ENCODE data around the gene PMF1.
"Not testable (repeated sequence)": the region's sequence is repeated elsewhere in the genome, so short reads cannot be mapped to it uniquely, and the experiment has no call there.

Gene PMF1, protein sequence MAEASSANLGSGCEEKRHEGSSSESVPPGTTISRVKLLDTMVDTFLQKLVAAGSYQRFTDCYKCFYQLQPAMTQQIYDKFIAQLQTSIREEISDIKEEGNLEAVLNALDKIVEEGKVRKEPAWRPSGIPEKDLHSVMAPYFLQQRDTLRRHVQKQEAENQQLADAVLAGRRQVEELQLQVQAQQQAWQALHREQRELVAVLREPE

DNA sequence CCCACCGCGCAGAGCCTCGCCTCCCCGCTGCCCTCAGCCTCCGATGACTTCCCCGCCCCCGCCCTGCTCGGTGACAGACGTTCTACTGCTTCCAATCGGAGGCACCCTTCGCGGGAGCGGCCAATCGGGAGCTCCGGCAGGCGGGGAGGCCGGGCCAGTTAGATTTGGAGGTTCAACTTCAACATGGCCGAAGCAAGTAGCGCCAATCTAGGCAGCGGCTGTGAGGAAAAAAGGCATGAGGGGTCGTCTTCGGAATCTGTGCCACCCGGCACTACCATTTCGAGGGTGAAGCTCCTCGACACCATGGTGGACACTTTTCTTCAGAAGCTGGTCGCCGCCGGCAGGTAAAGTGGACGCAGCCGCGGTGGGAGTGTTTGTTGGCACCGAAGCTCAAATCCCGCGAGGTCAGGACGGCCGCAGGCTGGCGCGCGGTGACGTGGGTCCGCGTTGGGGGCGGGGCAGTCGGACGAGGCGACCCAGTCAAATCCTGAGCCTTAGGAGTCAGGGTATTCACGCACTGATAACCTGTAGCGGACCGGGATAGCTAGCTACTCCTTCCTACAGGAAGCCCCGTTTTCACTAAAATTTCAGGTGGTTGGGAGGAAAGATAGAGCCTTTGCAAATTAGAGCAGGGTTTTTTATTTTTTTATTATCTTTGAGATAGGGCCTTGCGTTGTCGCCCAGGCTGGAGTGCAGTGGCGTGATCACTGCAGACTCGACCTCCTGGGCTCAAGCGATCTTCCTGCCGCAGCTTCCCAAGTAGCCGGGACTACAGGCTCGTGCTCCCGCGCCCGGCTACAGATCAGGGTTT, at the start of gene PMF1:
Gene PMF1, plus strand, starts transcription at position 175 of the 811 bp plus-strand sequence. Its CDS starts 9 bp downstream, at position 184.
- DNase-seq (ENCODE audit: low read depth): peak; percentile 94

DNA sequence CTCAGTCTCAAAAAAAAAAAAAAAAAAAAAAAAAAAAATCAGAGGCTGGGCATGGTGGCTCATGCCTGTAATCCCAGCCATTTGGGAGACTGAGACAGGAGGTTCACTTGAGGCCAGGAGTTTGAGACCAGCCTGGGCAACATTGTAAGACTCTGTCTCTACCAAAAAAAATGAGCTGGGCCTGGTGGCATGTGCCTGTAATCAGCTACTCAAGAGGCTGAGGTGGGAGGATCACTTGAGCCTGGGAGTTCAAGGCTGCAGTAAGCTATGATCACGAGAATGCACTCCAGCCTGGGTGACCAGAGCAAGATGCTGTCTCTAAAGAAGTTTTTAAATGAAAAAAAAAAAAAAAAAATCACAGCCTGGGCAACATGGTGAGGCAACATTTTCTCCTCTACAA, 49.1 kb upstream of the PMF1 start:
- DNase-seq (ENCODE audit: low read depth): no peak

DNA sequence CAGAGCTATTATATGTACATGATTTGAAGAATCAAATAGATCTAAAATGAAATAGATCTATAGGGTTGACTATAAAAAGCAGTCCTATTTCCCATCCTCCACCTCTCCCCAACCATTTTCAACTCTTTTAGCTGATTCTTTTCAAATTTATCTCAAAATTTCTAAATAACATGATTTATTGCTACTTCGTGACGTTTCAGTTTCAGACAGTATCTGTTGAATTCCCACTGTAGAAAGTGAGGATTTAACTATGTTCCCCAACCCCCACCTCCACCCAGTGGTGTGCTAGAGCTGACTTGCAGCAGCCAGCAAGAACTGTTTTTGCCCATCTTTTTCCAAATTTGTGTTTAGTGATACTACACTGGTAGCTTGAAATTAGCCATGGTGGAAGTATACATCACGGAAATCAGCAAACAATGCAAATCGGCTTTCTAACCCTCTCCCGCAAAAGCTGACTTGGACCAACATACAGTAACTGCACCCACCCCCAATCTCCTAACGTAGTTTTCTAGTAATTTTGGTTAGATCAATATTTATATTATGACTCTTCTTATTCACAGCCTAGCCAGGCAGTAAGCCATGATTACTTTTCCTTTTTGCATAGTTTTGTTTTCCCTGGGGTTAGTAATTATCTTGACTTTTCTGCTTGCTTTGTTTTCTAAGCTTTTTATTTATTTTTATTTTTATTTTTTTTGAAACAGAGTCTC, 48.5 kb upstream of the PMF1 start:
- no peak for DNase-seq (ENCODE audit: low read depth)

DNA sequence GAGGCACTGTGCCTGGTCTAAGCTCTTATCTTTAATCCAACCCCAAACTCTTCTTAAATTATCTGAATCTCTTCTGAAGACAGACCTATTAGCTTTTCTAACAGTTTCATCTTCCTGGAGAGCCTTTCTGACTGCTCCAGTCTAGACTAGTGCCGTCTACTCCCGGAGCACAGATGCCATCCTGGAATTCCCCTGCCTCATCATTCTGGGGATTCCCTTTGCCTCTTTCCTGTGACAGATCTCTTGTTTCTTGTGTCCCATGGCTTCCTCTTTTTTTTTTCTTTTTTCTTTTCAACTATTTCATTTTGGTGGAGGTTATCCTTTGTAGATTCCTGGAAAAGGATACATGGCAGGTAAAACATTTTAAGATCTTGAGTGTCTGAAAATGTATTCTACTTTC, 47.7 kb upstream of the PMF1 start:
- no peak for DNase-seq (ENCODE audit: low read depth)

DNA sequence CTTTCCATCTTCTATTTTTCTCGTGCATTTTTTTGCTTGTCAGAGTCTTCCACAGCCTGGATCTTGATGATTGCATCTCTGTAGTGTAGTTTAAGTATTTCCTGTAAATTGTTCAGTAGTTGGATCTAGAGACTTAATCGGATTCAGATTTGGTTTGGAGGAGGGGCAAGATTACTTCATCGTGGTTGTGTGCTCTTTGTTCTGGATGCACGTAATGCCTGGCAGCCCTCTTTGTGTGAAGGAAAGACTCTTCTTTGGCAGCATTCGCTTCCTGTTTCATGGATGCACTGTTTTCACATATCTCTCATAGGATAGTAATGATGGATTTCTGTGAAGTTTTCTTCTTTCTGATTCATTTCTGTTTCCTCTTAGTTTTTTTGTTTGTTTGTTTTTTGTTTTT, 45.3 kb upstream of the PMF1 start:
- no peak for DNase-seq (ENCODE audit: low read depth)

DNA sequence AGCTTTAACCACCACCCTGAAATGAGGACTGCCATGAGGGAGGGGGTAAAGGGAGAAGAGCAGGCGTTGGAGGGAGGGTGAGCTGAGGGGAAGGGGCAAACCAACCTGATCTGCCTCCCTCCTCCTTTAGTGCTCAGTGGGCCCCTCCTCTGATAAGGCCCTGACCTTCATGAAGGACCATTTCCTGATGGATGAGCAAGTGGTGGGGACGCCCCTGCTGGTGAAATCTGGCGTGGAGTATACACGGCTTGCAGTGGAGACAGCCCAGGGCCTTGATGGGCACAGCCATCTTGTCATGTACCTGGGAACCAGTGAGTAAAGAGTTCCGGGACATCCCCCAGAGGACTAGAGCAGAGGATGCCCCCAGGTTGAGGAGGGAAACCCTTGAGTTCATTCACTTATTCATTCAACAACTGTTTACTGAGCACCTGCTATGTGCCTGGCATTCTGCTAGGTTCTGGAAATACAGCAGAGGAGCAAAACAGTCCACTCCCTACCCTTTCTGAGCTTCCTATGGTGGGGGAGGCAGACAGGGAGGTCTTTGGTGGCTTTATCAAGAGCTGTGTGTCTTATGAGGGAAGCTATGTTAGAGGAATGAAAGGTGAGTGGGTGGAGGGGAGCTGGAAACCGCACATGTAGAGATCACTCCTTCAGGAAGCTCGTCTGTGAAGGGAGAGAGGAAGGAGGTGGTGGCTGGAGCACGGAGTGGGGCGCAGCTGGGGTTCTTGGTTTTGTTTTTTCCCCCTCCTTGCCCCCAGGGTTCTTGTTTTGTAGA, 39.9 kb upstream of the PMF1 start:
- DNase-seq (ENCODE audit: low read depth): no peak

DNA sequence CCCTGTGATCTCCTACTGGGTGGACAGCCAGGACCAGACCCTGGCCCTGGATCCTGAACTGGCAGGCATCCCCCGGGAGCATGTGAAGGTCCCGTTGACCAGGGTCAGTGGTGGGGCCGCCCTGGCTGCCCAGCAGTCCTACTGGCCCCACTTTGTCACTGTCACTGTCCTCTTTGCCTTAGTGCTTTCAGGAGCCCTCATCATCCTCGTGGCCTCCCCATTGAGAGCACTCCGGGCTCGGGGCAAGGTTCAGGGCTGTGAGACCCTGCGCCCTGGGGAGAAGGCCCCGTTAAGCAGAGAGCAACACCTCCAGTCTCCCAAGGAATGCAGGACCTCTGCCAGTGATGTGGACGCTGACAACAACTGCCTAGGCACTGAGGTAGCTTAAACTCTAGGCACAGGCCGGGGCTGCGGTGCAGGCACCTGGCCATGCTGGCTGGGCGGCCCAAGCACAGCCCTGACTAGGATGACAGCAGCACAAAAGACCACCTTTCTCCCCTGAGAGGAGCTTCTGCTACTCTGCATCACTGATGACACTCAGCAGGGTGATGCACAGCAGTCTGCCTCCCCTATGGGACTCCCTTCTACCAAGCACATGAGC, 36.1 kb upstream of the PMF1 start:
- DNase-seq (ENCODE audit: low read depth): no peak

DNA sequence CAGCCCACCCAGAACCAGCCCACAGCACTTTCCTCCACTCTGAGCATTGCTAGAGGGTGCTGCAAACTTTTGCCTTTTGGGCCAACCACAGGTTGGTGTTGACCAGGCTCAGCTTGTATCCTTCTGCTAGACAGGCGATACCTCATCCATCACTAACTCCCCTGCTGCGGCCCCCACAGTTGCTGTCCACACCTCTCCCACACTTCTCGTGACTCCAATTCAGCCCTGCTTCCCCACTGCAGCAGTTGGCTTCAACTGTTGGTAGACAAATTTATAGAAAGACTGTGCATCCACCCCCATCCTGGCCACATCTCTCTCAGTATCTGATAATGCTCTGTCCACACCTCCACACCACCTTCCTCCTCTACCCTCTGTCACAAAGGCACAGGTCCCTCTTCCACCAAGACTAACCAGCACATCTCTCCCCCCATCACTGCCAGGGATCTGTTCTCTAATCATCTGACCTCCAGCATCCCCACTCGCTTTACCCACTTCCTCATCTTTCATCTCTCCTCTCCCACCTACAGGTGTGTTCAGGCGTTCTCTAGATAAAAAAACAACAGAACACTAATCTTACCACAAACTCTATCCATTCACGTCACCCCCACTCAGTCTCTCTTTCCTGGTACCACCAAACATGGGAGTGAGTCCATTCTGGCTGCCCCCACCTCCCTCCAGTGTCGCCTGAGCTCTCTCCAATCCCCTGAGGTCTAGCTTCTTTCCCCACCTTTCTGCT, 34.7 kb upstream of the PMF1 start:
- DNase-seq (ENCODE audit: low read depth): no peak

DNA sequence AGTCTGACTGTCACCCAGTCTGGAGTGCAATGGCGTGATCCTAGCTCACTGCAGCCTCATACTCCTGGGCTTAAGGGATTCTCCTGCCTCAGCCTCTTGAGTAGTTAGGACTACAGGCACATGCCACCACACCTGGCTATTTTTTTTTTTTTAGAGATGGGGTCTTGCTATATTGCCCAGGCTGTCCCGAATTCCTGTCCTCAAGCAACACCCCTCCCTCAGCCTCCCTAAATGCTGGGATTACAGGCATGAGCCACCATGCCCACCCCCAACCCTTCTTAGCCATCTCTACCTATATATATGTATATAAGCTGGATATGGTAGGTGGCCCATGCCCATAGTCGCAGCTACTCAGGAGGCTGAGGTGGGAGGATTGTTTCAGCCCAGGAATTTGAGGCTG, 32.3 kb upstream of the PMF1 start:
- no peak for DNase-seq (ENCODE audit: low read depth)

DNA sequence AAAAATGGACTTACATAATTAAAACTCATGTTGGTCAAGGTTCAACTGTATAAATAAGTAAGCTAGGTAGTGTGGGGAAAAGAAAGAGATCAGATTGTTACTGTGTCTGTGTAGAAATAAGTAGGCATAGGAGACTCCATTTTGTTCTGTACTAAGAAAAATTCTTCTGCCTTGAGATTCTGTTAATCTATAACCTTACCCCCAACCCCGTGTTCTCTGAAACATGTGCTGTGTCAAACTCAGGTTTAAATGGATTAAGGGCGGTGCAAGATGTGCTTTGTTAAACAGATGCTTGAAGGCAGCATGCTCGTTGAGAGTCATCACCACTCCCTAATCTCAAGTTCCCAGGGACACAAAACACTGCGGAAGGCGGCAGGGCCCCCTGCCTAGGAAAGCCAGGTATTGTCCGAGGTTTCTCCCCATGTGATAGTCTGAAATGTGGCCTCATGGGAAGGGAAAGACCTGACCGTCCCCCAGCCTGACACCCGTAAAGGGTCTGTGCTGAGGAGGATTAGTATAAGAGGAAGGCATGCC, 31.3 kb upstream of the PMF1 start:
- not testable (repeated sequence) for DNase-seq (ENCODE audit: low read depth)

DNA sequence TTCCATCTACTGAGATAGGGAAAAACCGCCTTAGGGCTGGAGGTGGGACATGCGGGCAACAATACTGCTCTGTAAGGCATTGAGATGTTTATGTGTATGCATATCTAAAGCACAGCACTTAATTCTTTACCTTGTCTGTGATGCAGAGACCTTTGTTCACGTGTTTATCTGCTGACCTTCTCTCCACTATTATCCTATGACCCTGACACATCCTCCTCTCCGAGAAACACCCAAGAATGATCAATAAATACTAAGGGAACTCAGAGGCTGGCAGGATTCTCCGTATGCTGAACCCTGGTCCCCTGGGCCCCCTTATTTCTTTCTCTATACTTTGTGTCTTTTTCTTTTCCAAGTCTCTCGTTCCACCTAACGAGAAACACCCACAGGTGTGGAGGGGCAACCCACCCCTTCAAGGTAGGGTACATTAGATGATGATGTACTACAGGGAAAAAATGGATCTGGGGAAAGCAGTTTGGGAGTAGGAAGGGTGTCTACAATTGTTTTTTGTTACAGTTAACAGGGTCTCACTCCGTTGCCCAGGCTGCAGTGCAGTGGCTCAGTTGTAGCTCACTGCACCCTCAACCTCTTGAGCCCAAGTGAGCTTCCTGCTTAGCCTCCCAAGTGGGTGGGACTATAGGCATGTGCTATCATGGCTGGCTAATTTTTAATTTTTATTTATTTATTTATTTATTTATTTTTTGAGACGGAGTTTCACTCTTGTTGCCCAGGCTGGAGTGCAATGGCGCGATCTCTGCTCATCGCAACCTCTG, 30.6 kb upstream of the PMF1 start:
- DNase-seq (ENCODE audit: low read depth): not testable (repeated sequence)

DNA sequence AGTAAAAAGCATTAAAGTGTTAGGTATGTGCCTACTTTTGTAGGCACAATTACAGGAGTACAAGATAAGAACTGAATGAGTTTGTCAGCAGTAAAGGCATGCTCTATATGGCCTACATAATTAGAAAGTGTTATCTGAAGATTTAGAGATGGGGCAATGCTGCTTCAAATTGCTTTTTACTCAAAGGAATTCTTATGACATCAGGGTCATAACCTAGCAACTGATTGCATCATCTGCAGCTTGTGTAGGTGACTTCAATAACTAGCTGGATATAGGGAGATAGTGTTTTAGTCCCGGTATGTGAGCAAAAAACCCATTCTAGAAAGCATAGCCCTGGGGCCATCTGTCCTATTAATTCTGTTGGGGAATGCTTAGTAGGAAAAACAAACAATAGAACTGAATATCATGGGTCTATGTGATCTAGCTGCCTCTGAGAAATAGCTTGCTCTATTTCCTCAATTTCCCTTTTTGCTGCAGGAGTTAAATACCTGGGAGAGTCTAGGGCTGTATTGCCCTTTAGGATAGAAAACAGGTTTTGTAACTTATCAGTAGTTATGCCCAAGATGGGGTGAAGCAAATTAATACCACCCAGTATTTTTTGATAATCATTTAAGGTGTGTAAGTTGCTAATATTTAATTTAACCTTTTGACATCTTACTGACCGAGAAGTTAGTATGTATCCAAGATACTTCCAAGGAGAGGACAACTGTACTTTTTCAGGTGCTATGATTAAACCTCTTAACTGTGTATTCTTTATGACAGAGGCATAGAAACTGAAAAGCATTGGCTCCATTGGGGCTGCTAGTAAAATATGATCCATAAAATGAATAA, 26.2 kb upstream of the PMF1 start:
- DNase-seq (ENCODE audit: low read depth): not testable (repeated sequence)

DNA sequence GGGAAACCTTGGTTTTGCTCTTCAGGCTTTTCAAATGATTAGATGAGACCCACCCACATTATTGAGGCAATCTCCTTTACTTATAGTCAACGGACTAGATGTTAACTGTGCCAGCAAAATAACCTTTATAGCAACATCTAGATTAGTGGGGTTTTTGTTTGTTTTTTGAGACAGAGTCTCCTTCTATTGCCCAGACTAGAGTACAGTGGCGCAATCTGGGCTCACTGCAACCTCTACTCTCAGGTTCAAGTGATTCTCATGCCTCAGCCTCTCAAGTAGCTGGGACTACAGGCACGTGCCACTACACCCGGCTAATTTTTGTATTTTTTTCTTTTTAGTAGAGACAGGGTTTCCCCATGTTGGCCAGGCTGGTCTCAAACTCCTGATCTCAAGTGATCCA, 22.5 kb upstream of the PMF1 start:
- not testable (repeated sequence) for DNase-seq (ENCODE audit: low read depth)

DNA sequence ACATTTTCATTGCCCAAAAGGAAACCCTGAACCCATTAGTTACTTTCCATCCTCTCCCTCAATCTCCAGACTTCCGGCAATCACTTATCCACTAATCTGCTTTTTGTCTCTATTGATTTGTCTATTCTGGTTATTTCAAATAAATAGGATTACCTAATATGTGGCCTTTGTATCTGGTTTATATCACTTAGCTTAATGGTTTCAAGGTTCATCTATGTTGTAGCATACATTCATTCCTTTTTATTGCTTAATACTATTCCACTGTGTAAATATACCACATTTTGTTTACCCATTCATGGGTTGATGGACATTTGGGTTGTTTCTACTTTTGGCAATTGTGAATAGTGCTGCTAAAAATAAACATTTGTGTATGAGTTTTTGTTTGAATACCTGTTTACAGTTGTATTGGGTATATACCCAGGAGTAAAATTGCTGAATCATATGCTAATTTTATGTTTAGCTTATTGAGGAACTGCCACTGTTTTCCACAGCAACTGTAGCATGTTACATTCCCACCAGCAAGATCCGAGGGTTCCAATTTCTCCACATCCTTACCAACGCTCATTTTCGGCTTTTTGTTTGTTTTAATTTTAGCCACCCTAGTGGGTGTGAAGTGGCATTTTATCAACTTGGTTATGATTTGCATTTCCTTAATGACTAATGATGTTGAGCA, 21.4 kb upstream of the PMF1 start:
- no peak for DNase-seq (ENCODE audit: low read depth)

DNA sequence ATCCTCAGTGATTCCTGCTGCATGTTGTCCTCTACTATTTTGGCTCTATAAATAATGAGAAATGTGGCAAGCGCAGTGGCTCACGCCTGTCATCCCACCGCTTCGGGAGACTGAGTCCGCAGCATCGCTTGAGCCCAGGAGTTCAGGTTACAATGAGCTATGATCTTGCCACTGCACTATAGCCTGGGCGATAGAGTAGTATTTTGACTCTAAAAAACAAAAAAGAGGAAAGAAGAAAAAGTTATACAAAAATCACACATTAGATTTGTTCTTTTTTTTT, 19.7 kb upstream of the PMF1 start:
- no peak for DNase-seq (ENCODE audit: low read depth)

DNA sequence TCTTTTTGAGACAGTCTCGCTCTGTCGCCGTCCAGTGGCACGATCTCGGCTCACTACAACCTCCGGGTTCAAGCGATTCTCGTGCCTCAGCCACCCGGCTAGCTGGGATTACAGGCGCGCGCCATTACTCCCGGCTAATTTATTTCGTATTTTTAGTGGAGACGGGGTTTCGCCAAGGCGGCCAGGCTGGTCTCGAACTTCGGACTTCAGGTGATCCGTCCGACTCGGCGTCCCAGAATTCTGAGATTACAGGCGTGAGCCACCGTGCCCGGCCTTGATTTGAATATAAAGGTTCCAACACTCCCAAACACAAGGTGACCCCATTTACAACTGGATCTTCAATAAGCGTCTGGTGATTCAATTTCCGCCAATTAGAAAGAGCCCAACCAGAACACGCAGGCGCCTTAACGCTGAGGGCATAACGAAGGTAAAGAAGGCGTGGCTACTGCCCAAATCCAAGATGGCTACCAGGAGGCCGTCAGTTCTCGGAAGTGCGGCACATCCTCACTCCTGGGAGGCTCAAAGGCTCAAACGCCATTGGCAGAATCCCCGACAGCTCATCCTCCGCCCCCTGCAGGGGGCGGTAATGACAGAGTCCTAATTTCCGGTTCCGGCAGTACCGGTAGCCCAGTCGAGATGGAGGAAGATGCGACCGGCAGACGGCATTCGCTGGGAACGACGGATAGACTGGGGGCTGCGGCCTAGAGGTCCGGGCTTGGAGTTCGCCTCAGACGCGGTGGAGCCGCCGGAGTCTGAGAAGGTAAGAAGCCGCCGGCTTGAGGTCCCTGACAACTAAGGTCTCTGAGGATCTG, 19.1 kb upstream of the PMF1 start, which contains the start of gene SLC25A44:
Gene SLC25A44, plus strand, starts transcription at position 617 of the 812 bp plus-strand sequence. CDS start 5,744 bp downstream, outside the sequence.
- DNase-seq (ENCODE audit: low read depth): peak; percentile 96

DNA sequence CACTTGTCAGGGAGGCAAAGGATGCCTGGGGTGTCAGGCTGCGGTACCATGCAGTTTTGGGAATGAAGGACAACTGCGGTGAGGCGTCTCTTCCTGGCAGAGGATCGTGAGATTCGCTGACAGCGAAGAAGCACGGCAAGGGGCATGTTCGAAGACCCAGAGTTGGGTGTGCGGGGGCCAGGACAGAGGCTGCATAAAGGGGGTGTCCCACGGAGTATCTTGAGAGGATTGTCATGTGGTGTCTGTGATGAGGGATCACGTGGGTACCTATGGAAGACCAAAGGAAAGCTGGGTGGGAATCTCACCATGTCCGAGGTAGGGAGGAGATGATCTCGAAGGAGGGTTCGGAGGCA, 18.5 kb upstream of the PMF1 start:
- DNase-seq (ENCODE audit: low read depth): no peak

DNA sequence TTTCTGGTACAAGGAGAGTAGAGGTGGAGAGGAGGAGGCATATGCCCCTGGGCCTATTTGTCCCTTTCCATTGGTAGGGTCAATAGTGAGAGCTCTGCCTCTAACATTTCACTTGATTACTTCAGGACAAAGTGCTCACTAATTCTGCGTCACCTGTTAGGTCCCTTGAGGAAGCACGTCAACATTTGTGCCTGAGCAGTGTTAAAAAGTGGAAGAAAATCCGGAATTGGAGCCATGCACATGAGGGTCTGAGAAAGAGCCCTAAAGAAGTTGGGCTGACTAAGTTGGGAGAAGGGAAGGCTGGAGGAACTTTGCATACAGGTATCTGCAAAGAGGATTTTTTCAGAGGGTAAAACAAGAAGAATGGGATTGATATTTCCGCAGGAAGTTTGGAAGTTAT, 17.0 kb upstream of the PMF1 start:
- DNase-seq (ENCODE audit: low read depth): no peak
